OCI-LY7 (cell line): Measurements from ENCODE around the gene AAK1.

Source experiments
- EZH2phosphoT487 ChIP-seq: fragments of 200-600 bp; sonication (generic); IDR thresholded peaks from 2 replicates; pipeline ENCODE4 v1.6.1; 2018; ENCODE audit warnings: low read depth, borderline replicate concordance, mild to moderate bottlenecking, mixed run types, antibody characterized with exemption, low read length, moderate library complexity, mixed read lengths
- TF ChIP-seq, protein P1 (sequence below): fragments of 200-600 bp; sonication (generic); conservative IDR thresholded peaks from 2 replicates; pipeline ENCODE4 v1.5.1; 2014; ENCODE audit warnings: mild to moderate bottlenecking, antibody characterized with exemption, low read length, moderate library complexity, mixed read lengths

DNA sequence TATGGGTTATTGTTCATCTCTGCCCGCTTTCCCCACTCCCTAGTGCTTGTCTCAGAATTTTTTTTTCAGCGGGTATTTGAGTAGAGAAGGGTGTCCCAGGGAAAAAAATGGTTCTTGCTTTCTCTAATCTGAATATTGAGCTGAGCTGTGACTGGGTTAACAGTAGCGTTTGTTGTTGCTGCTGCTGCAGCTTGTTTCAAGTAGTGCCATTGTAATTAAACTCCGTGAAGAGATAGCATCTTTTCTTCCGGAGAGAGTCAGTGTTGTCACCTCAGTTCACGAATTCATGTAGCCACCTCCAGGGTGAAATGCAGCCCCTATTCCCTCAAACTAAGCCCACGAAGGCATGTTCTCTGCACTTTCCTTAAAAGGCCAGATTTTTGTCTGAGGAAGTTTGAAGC, 1.5 kb upstream of the AAK1 start:
- TF ChIP-seq, protein P1, sequence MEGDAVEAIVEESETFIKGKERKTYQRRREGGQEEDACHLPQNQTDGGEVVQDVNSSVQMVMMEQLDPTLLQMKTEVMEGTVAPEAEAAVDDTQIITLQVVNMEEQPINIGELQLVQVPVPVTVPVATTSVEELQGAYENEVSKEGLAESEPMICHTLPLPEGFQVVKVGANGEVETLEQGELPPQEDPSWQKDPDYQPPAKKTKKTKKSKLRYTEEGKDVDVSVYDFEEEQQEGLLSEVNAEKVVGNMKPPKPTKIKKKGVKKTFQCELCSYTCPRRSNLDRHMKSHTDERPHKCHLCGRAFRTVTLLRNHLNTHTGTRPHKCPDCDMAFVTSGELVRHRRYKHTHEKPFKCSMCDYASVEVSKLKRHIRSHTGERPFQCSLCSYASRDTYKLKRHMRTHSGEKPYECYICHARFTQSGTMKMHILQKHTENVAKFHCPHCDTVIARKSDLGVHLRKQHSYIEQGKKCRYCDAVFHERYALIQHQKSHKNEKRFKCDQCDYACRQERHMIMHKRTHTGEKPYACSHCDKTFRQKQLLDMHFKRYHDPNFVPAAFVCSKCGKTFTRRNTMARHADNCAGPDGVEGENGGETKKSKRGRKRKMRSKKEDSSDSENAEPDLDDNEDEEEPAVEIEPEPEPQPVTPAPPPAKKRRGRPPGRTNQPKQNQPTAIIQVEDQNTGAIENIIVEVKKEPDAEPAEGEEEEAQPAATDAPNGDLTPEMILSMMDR, result no peak
- no peak for TF ChIP-seq EZH2phosphoT487
